HepG2 (cell line): ENCODE data around the gene CPPED1. TPM values are rescaled to one million over a fixed set of nuclear protein-coding genes. Genes with fewer than 3 reads are reported as not detected.
"Not testable (repeated sequence)": the region's sequence is repeated elsewhere in the genome, so short reads cannot be mapped to it uniquely, and the experiment has no call there.

Source experiments
- FOXK1 ChIP-seq: sonication (generic); formaldehyde crosslinking; IDR thresholded peaks from 2 replicates; pipeline ENCODE4 v1.4.0; 2020; ENCODE audit warnings: low read depth, missing genetic modification reagents, borderline replicate concordance
- FOXP1 ChIP-seq, 2 experiments: fragments of 450-650 bp in 1 of 2; IDR thresholded peaks; 2 replicates each; pipeline ENCODE4 v1.6.1; 2017 to 2018; ENCODE audit warnings: antibody characterized with exemption in 1 of 2
- HDAC2 ChIP-seq: sonication (generic); formaldehyde crosslinking; IDR thresholded peaks from 2 replicates; pipeline ENCODE4 v1.4.0; 2020; ENCODE audit warnings: missing genetic modification reagents
- HHEX ChIP-seq: IDR thresholded peaks from 2 replicates; pipeline ENCODE4 v1.6.1; 2016; ENCODE audit warnings: control low read depth
- IKZF5 ChIP-seq: IDR thresholded peaks from 2 replicates; pipeline ENCODE4 v1.6.1; 2018; ENCODE audit warnings: missing genetic modification reagents, mild to moderate bottlenecking, missing compliant biosample characterization
- IRF9 ChIP-seq: sonication (generic); formaldehyde crosslinking; IDR thresholded peaks from 2 replicates; pipeline ENCODE4 v1.8.0; 2022; ENCODE audit warnings: missing genetic modification reagents, mild to moderate bottlenecking, borderline replicate concordance
- KDM1A ChIP-seq: IDR thresholded peaks from 2 replicates; pipeline ENCODE4 v1.6.1; 2016; ENCODE audit warnings: missing compliant biosample characterization
- NR2F1 ChIP-seq, 2 experiments: fragments of 450-650 bp in 1 of 2; formaldehyde crosslinking in 1 of 2; IDR thresholded peaks; 2 replicates each; pipeline versions ENCODE4 v1.5.0 to v1.6.1; 2016 to 2020; ENCODE audit warnings: mild to moderate bottlenecking in 1 of 2, missing compliant biosample characterization in 1 of 2, missing genetic modification reagents in 1 of 2, moderate library complexity in 1 of 2
- RXRA ChIP-seq: sonication (generic); formaldehyde crosslinking; IDR thresholded peaks from 2 replicates; pipeline ENCODE4 v1.5.1; 2020; ENCODE audit warnings: missing genetic modification reagents
- RXRB ChIP-seq: IDR thresholded peaks from 2 replicates; pipeline ENCODE4 v1.6.1; 2016; ENCODE audit warnings: borderline replicate concordance, missing genetic modification reagents, missing compliant biosample characterization
- SAP130 ChIP-seq: IDR thresholded peaks from 2 replicates; pipeline ENCODE4 v1.6.1; 2016; ENCODE audit warnings: low read depth
- SOX6 ChIP-seq, 2 experiments: fragments of 450-650 bp in 1 of 2; sonication (generic) in 1 of 2; formaldehyde crosslinking in 1 of 2; IDR thresholded peaks; 2 replicates each; pipeline versions ENCODE4 v1.4.0 to v1.6.1; 2017 to 2020; ENCODE audit warnings: antibody characterized with exemption in 1 of 2, mild to moderate bottlenecking in 1 of 2, missing genetic modification reagents in 1 of 2
- TEAD3 ChIP-seq: optimal IDR thresholded peaks from 2 replicates; pipeline ENCODE3; 2016; ENCODE audit warnings: borderline replicate concordance
- ZMYM4 ChIP-seq: sonication (generic); formaldehyde crosslinking; IDR thresholded peaks from 2 replicates; pipeline ENCODE4 v1.8.1; 2023; ENCODE audit warnings: mild to moderate bottlenecking, missing genetic modification reagents
- ZNF460 ChIP-seq: sonication (generic); formaldehyde crosslinking; IDR thresholded peaks from 2 replicates; pipeline ENCODE4 v1.5.1; 2020; ENCODE audit warnings: missing genetic modification reagents, mild to moderate bottlenecking, borderline replicate concordance
- ZNF83 ChIP-seq: sonication (generic); formaldehyde crosslinking; IDR thresholded peaks from 2 replicates; pipeline ENCODE4 v1.4.0; 2020; ENCODE audit warnings: missing genetic modification reagents, mild to moderate bottlenecking, borderline replicate concordance
- polyA plus RNA-seq, 8 experiments: library from polyadenylated mRNA; depleted of rRNA in 3 of 8; stranded (reverse) in 7 of 8; unstranded in 1 of 8; fragments of >200 nt; fragmentation: Illumina TruSeq in 4 of 8; extraction: Trizol in 4 of 8; gene quantifications; 2 replicates each; pipeline versions ENCODE4 v1.2.1 to v1.2.3, GENCODE V29; 2011 to 2016; ENCODE audit warnings: low read depth in 4 of 8, missing spikeins in 1 of 8, mixed read lengths in 1 of 8; ENCODE audit not compliant: insufficient read depth in 1 of 8
- total RNA-seq, 5 experiments: library from RNA; depleted of rRNA; stranded (reverse); fragments of >200 nt; fragmentation: Illumina TruSeq; extraction: Trizol; gene quantifications; 2 replicates each; pipeline ENCODE4 v1.2.3, GENCODE V29; 2016; ENCODE audit warnings: low read depth in 1 of 5
- TF ChIP-seq, protein P1 (sequence below): sonication (generic); formaldehyde crosslinking; IDR thresholded peaks from 2 replicates; pipeline ENCODE4 v1.4.0; 2020; ENCODE audit warnings: missing genetic modification reagents
- TF ChIP-seq, protein P2 (sequence below): IDR thresholded peaks from 2 replicates; pipeline ENCODE4 v1.6.1; 2016; ENCODE audit warnings: low read depth
- TF ChIP-seq, protein P3 (sequence below): IDR thresholded peaks from 2 replicates; pipeline ENCODE4 v1.6.1; 2016; ENCODE audit warnings: mild to moderate bottlenecking
- TF ChIP-seq, protein P4 (sequence below): sonication (generic); formaldehyde crosslinking; IDR thresholded peaks from 2 replicates; pipeline ENCODE4 v1.4.0; 2020; ENCODE audit warnings: missing genetic modification reagents

Gene CPPED1
- total and polyA plus RNA-seq, 2 of the 13 experiments (the other 11 are each of a cell fraction or from before 2014, with no cell fraction given), result 66.6 to 71.3 TPM

DNA sequence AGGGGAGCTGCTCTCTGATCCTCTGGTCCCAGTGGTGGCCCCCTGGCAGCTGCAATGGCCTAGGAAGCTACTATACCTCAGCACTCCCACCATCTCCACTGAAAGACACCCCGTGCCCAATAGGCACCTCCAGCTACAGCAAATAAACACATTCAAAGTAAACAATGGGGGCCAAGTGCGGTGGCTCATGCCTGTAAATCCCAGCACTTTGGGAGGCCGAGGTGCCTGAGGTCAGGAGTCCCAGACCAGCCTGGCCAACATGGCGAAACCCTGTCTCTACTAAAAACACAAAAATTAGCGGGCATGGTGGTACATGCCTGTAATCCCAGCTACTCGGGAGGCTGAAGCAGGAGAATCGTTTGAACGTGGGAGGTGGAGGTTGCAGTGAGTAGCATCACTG lies 3.7 kb downstream of the CPPED1 start (continued):
- TF ChIP-seq ZNF83 (CRISPR knock-in tag) (peak; percentile 31; the same call in 1 of the 2 replicates), TEAD3 (peak; percentile 38), RXRB (peak; percentile 54; the same call in 1 of the 2 replicates), HHEX (CRISPR knock-in tag) (0 out of 2 replicates have a peak, but pooled peaks have one; percentile 43), HDAC2 (peak; percentile 59; the same call in 1 of the 2 replicates), IRF9 (peak; percentile 77; the same call in 1 of the 2 replicates), ZNF460 (CRISPR knock-in tag) (peak; percentile 84), SAP130 (peak; percentile 28; the same call in 1 of the 2 replicates), SOX6 (CRISPR knock-in tag; IDR thresholded peaks at IDR 0.05) (peak; percentile 44; the same call in 1 of the 2 replicates), NR2F1 (CRISPR knock-in tag; IDR thresholded peaks at IDR 0.05) (peak in 1 of 2 experiments; percentile 38; a peak in 1 of 4 replicates), ZMYM4 (CRISPR knock-in tag) (peak; percentile 62), KDM1A (CRISPR knock-in tag) (peak; percentile 42; the same call in 1 of the 2 replicates), RXRA (CRISPR knock-in tag) (0 out of 2 replicates have a peak, but pooled peaks have one; percentile 54), IKZF5 (CRISPR knock-in tag) (peak; percentile 37; the same call in 1 of the 2 replicates), FOXP1 (IDR thresholded peaks at IDR 0.05) (0 out of 2 replicates have a peak, but pooled peaks have one; percentile 35), FOXP1 (CRISPR knock-in tag; IDR thresholded peaks at IDR 0.05) (peak; percentile 93), FOXK1 (CRISPR knock-in tag) (peak; percentile 73; the same call in 1 of the 2 replicates)
- TF ChIP-seq, protein P1, sequence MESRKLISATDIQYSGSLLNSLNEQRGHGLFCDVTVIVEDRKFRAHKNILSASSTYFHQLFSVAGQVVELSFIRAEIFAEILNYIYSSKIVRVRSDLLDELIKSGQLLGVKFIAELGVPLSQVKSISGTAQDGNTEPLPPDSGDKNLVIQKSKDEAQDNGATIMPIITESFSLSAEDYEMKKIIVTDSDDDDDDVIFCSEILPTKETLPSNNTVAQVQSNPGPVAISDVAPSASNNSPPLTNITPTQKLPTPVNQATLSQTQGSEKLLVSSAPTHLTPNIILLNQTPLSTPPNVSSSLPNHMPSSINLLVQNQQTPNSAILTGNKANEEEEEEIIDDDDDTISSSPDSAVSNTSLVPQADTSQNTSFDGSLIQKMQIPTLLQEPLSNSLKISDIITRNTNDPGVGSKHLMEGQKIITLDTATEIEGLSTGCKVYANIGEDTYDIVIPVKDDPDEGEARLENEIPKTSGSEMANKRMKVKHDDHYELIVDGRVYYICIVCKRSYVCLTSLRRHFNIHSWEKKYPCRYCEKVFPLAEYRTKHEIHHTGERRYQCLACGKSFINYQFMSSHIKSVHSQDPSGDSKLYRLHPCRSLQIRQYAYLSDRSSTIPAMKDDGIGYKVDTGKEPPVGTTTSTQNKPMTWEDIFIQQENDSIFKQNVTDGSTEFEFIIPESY (CRISPR knock-in tag), result peak; percentile 61
- not testable (repeated sequence) for TF ChIP-seq SOX6 (IDR thresholded peaks at IDR 0.05)
- TF ChIP-seq, protein P2, sequence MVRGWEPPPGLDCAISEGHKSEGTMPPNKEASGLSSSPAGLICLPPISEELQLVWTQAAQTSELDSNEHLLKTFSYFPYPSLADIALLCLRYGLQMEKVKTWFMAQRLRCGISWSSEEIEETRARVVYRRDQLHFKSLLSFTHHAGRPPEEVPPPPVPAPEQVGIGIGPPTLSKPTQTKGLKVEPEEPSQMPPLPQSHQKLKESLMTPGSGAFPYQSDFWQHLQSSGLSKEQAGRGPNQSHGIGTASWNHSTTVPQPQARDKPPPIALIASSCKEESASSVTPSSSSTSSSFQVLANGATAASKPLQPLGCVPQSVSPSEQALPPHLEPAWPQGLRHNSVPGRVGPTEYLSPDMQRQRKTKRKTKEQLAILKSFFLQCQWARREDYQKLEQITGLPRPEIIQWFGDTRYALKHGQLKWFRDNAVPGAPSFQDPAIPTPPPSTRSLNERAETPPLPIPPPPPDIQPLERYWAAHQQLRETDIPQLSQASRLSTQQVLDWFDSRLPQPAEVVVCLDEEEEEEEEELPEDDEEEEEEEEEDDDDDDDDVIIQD (CRISPR knock-in tag), result peak; percentile 52; the same call in 1 of the 2 replicates
- TF ChIP-seq, protein P3, sequence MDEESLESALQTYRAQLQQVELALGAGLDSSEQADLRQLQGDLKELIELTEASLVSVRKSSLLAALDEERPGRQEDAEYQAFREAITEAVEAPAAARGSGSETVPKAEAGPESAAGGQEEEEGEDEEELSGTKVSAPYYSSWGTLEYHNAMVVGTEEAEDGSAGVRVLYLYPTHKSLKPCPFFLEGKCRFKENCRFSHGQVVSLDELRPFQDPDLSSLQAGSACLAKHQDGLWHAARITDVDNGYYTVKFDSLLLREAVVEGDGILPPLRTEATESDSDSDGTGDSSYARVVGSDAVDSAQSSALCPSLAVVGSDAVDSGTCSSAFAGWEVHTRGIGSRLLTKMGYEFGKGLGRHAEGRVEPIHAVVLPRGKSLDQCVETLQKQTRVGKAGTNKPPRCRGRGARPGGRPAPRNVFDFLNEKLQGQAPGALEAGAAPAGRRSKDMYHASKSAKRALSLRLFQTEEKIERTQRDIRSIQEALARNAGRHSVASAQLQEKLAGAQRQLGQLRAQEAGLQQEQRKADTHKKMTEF, result peak; percentile 50; the same call in 1 of the 2 replicates
- TF ChIP-seq, protein P4, sequence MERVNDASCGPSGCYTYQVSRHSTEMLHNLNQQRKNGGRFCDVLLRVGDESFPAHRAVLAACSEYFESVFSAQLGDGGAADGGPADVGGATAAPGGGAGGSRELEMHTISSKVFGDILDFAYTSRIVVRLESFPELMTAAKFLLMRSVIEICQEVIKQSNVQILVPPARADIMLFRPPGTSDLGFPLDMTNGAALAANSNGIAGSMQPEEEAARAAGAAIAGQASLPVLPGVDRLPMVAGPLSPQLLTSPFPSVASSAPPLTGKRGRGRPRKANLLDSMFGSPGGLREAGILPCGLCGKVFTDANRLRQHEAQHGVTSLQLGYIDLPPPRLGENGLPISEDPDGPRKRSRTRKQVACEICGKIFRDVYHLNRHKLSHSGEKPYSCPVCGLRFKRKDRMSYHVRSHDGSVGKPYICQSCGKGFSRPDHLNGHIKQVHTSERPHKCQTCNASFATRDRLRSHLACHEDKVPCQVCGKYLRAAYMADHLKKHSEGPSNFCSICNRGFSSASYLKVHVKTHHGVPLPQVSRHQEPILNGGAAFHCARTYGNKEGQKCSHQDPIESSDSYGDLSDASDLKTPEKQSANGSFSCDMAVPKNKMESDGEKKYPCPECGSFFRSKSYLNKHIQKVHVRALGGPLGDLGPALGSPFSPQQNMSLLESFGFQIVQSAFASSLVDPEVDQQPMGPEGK, result peak; percentile 83
